NB4 (cell line): Measurements from ENCODE around the gene FARP1.

ENCODE experiments used
- CTCF ChIP-seq: IDR thresholded peaks from one replicate; pipeline ENCODE4 v1.5.1; 2012; ENCODE audit warnings: low read depth, low read length
- MAX ChIP-seq: IDR thresholded peaks from 2 replicates; pipeline ENCODE4 v1.6.1; 2011; ENCODE audit warnings: low read depth, low read length

- no peak for TF ChIP-seq CTCF
- no peak for TF ChIP-seq MAX
Measured at GRCh38 chr13:98439896-98440295, 297.0 kb downstream of the FARP1 start.
